Ishikawa (cell line): ENCODE data around the gene SH3RF3.

Experiments
- CEBPB ChIP-seq: IDR thresholded peaks from 2 replicates; pipeline ENCODE4 v1.6.1; 2012
- MAX ChIP-seq: IDR thresholded peaks from 2 replicates; pipeline ENCODE4 v1.6.1; 2012

DNA sequence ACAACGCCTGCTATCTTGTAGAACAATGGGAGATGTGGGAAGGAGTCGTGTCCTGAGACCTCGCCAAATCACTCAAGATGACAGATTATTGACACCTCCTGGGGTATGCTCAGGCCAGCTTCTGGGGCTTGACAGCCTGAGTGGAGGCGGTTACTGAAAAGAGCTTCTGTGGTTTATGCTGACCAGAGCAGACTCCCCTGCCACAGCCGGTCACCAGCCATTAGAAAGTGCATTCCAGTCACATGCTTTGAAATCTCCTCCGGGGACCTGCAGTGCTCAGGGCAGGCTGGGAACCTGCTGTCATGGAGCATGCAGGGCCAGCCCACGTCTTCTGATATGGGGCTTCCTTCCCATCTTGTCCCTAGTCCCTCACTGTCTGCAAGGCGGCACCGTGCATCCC is 268.9 kb downstream of the SH3RF3 start:
- no peak for TF ChIP-seq CEBPB
- TF ChIP-seq MAX: no peak
